22Rv1 (cell line): ENCODE measurements around the gene MXRA7.
"Not testable (repeated sequence)": the region's sequence is repeated elsewhere in the genome, so short reads cannot be mapped to it uniquely, and the experiment has no call there.

Source experiments
- ZFX ChIP-seq: fragments of 450-650 bp; IDR thresholded peaks from 2 replicates; pipeline ENCODE4 v1.6.1; 2017; ENCODE audit warnings: antibody characterized with exemption, borderline replicate concordance
- TF ChIP-seq, protein P1 (sequence below): fragments of 450-650 bp; IDR thresholded peaks from 2 replicates; pipeline ENCODE4 v1.5.1; 2017; ENCODE audit warnings: mild to moderate bottlenecking

DNA sequence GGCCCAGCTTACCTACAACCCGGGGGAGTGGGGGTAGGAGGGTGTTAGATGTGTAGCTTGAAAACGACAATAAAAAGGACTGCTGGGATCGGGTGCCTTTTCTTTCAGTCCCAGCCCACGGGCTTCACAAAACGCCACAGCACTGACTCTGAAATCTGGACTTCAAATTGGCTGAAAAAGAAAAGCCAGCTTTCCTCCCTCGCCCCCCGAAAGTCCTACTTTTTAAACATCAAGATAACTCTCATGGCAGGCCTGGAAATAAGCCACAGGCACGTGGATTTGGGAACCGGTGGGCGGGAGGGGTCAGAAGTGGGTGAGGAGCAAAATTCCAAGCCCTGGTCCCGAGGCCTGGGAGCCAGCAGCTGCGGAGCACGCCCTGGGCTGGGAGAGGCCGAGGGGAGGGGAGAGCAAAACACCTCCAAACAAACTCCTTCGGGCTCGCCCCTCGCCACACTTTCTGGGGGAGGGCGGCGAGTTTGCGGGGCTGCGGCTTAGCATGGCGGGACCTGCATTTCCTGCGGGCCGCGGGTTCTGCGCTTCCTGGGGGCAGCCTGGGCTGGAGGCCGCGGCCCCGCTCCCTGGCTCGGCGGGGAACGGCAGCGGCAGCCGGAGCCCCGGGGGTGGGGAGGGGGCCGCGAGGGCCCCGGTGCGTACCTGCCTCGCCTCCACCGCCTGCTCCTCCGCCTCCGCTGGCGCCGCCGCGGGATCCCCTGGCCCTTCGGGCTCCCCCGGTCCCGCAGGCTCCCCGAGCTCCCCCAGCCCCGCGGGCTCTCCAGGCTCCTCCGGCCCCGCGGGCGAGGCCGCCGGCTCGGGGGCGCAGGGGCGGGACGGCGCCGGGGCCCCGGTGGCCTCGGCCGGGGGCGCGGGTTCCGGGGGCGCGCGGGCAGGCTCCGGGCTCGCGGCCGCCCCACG, 558 bp downstream of the MXRA7 start:
- TF ChIP-seq, protein P1, sequence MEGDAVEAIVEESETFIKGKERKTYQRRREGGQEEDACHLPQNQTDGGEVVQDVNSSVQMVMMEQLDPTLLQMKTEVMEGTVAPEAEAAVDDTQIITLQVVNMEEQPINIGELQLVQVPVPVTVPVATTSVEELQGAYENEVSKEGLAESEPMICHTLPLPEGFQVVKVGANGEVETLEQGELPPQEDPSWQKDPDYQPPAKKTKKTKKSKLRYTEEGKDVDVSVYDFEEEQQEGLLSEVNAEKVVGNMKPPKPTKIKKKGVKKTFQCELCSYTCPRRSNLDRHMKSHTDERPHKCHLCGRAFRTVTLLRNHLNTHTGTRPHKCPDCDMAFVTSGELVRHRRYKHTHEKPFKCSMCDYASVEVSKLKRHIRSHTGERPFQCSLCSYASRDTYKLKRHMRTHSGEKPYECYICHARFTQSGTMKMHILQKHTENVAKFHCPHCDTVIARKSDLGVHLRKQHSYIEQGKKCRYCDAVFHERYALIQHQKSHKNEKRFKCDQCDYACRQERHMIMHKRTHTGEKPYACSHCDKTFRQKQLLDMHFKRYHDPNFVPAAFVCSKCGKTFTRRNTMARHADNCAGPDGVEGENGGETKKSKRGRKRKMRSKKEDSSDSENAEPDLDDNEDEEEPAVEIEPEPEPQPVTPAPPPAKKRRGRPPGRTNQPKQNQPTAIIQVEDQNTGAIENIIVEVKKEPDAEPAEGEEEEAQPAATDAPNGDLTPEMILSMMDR, result not testable (repeated sequence)
- not testable (repeated sequence) for TF ChIP-seq ZFX
